HG02938 (cell line): Measurements from ENCODE around the gene IFT22.
"Not testable (repeated sequence)": the region's sequence is repeated elsewhere in the genome, so short reads cannot be mapped to it uniquely, and the experiment has no call there.

Experiments used
- ATAC-seq: cut with Tn5 transposase; IDR thresholded peaks from one replicate; pipeline ENCODE4 v1.9.1; 2021; ENCODE audit warnings: mild to moderate bottlenecking, moderate library complexity; ENCODE audit not compliant: unreplicated experiment

The IFT22 gene

GRCh38 chr7:101315336-101315735 lies 6.3 kb downstream of the IFT22 start:
- ATAC-seq, result no peak

GRCh38 chr7:101308245-101309085 lies 13.1 kb downstream of the IFT22 start:
- ATAC-seq, result no peak

DNA sequence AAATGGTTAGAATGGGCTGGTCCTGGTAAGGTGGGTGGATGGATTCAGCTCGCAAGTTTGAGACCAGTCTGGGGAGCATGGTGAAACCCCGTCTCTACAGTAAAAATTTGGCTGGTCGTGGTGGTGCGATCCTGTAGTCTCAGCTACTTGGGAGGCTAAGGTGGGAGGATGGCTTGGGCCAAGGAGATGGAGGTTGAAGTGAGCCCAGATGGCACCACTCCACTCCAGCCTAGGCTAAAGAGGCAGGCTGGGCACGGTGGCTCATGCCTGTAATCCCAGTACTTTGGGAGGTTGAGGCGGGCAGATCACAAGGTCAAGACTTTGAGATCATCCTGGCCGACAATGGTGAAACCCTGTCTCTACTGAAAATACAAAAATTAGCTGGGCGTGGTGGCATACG lies 15.3 kb downstream of the IFT22 start:
- no peak for ATAC-seq

DNA sequence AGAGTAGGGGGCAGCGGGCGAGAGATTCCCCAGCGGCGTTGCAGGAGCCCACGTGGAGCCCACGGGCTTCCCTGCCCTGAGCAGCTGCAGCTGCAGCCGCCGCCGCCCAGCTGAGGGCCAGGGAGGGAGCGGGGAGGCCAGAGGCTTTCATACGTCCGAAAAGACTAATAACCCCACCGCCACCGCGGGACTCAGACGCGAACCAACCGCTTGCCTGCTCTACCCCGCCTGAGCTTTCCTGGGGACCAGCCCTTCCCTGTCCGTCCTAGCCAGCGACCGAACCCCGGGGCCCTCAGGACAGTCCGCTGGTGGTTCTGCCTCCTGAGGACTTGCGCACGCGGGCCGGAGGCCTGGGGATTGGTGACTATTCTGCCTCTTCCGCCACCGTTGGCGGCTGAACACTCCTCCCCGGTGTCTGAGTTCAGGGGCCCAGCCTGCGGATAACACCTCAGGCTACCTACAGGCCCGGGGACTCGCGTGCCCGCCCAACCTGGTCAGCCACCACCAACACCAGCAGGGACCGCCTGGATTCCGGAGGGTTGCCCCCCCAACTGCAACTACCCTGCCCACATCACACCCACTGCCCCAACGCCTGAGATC lies 18.4 kb downstream of the IFT22 start:
- ATAC-seq, result no peak

DNA sequence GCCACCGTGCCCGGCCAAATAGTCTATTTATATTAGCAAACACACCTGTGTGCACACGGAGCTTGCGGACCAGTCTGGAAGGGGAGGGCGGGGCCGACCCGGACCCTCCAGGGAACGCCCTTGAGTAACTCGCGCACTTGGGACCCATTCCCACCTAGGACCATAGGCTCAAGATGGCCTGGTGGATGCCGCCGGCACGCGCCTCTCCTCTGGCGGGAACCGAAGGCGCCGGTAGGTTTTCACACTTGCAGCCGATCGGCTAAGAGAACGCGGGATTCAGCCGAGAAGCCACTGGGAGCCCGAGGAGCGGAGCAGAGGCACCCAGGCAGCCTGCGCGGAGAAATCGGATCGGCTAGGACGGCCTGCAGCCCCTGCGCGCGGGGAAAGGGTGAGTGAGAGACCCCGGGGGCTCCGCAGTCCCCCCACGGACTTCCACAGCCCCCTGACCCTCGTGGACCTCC lies 18.9 kb downstream of the IFT22 start:
- no peak for ATAC-seq

GRCh38 chr7:101300465-101301376 lies 20.9 kb downstream of the IFT22 start:
- no peak for ATAC-seq

GRCh38 chr7:101299511-101300464 lies 21.8 kb downstream of the IFT22 start:
- no peak for ATAC-seq

DNA sequence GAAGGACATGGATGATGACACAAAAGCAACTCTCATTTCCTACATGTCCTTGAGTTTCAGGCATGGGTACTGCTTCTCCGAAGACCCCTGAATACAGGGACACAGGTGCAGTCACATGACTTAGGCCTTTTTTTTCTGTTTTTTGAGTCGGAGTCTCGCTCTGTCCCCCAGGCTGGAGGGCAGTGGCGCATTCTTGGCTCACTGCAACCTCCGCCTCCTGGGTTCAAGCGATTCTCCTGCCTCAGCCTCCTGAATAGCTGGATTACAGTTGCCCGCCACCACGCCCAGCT lies 26.8 kb downstream of the IFT22 start:
- no peak for ATAC-seq

- ATAC-seq, result no peak
These were observed 27.4 kb downstream of the IFT22 start for GRCh38 chr7:101294039-101294831.

GRCh38 chr7:101293069-101294021 lies 28.3 kb downstream of the IFT22 start:
- ATAC-seq, result not testable (repeated sequence)

DNA sequence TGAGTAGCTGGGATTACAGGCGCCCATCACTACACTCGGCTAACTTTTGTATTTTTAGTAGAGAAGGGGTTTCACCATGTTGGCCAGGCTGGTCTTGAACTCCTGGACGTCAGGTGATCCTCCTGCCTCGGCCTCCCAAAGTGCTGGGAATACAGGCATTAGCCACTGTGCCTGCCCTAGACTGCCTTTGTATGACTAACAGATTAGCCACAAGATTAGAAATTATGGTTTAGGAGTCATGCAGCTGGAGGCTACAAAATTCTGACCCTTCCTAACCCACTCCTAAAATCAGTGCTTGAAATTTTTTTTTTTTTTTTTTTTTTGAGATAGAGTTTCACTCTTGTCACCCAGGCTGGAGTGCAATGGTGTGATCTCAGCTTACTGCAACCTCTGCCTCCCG lies 29.0 kb downstream of the IFT22 start:
- not testable (repeated sequence) for ATAC-seq

DNA sequence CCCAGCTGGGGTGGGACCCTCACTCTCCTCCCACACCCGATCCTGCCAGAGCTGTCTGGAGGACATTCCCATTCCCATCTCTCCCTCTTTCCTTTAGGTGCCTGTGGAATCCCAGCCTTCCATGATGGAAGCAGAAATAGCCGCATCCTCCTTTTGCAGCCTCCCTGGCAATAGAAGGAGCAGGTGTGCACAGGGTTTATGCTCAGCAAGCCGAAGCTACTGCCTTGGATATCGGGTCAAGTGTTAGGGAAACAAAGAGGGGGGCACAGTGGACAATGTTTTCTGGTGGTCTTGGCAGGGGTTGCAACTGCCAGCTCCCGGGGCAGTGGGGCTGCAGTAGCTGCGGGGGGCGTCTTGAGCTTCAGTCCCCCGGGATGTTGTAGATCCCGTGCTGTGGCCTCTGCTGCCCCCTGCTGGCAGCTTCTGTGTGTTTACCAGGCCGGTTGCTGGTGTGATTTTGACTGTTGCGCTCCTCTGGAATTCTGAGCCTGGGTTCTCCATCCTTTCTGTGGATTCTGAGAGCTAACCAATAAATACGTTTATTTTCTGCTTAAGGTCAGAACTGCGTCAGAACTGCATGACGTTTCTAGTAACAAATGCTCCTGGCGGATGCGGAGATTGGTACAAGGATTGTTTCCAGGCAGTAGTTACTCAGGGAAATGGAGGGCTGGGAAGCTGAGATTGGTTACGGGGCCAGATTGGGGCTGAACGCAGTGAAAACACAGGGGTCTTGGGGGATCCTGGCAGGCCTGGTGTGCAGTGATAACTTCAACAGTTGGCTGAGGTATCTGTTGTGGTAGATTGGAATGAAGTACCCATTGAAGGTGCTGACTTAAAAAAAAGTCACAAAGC lies 31.2 kb downstream of the IFT22 start:
- ATAC-seq, result not testable (repeated sequence)

DNA sequence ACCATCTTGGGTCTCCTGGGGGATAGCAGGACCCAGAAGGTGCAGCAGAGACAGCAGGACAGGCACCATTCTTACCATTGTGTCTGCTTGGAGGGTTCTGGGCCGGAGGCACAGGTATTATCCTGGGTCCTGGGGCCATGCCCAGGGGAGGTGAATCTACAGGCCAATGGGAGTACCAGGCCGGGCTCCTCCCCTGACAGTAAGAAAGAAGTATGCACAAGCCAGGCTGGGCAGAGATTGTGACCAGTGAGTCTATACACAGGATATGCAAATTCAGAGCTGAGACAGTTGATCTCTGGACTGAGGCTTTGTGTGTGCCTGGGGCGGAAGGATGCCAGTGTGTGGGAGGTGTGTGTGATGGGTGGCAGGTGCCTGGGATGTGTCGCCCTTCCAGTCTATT lies 31.9 kb downstream of the IFT22 start:
- ATAC-seq, result peak; percentile 80

DNA sequence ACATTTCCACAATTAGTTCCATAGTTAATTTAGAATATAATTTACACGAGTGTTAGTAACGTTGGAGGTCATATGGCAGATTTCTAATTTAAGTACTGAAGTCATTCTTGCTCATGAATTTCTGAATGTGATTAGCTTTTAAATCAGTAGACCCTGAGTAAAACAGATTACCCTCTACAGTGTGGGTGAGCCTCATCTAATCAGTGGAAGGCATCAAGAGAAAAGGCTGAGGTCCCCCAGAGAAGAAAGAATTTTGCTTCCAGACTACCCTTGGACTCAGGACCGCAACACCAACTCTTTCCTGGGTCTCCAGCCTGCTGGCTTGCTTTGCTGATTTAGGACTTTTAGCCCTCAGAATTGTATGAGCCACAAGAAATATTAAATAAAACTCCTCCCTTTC lies 33.2 kb downstream of the IFT22 start:
- ATAC-seq, result no peak

DNA sequence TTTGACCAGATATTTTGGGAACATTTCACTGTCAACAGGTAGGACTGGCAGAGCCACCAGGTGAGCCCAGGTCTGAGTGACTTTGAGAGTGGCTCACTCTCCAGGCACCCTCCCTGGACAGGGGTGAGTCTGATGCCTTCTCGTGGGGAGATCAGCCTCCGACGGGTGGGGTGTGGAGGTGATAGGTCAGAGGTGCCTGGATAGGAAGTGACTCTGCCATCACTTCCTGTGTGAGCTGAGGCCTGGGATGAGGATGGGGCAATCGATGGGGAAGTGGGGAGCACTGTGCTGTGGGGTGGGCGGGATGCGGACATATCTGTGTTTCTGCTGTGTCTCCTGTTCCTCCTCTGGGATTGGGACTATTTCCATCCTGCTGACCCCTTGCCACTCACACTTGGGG lies 34.6 kb downstream of the IFT22 start:
- no peak for ATAC-seq

GRCh38 chr7:101285880-101286279 lies 35.7 kb downstream of the IFT22 start:
- not testable (repeated sequence) for ATAC-seq

DNA sequence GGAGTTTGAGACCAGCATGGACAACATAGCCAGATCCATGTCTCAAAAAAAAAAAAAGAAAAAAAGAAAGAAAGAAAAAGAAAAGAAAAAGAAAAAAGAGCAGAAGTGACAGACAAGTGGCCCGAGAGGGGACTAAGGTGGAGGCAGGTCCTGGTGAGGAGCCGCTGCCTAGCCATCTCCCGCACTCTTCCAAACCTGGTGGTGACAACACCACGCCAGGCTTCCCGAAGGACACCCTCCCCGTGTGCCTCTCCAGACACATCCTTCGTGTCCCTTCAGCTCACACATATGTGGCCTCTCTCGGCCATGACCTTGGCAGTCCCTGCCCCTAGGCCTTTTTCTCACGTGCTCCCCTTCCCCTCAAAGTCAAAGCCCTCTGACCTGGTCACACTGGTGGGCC lies 36.4 kb downstream of the IFT22 start:
- no peak for ATAC-seq

- ATAC-seq, result not testable (repeated sequence)
These were observed 40.7 kb downstream of the IFT22 start for GRCh38 chr7:101280912-101281311.
